OCI-LY1 (cell line): ENCODE measurements around the gene CFAP74.

Source experiments
- EZH2 ChIP-seq: fragments of 200-600 bp; sonication (generic), shearing (Covaris generic); IDR thresholded peaks from 2 replicates; pipeline ENCODE4 v1.8.0; 2017; ENCODE audit warnings: borderline replicate concordance, mixed run types, mild to moderate bottlenecking, antibody characterized with exemption, low read length, moderate library complexity, mixed read lengths
- TF ChIP-seq, protein P1 (sequence below): fragments of 200-600 bp; sonication (generic), shearing (Covaris generic); IDR thresholded peaks from 2 replicates; pipeline ENCODE4 v1.5.1; 2017; ENCODE audit warnings: mild to moderate bottlenecking, antibody characterized with exemption, low read length, moderate library complexity, mixed read lengths

DNA sequence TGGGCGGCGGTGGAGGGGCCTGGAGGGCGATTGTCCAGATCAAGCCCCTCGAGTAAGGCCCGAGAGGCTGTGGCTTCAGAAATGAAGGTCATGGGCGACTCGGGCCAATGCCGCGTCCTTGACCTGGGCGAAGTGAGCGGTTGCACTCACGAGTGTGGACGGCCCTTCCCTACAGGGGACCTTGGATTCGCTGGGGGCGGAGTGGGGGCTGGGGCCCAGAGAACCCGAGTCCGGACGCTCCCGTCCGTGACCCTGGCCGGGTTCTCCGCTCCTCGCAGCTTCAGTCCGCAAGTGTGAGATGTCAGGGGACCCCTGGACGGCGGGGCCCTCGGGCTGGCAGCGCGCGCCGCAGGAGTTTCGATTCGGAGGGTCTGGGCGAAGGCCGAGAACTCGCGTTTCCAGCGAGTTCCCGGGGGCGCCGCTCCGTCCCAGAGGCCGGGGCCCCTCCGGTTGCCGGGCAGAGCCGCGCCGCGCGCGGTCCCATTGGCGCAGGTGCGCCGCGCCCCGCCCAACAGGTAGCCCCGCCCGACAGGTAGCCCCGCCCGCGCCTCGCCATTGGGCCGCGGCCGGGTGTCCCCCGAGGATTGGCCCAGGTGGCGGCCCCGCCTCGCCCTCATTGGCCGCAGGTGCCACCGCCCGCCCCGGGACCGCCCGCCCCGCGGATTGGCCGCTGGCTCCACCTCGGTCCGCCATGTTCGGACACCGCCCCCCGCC, 46.3 kb upstream of the CFAP74 start, which contains the start of gene PRKCZ:
- TF ChIP-seq, protein P1, sequence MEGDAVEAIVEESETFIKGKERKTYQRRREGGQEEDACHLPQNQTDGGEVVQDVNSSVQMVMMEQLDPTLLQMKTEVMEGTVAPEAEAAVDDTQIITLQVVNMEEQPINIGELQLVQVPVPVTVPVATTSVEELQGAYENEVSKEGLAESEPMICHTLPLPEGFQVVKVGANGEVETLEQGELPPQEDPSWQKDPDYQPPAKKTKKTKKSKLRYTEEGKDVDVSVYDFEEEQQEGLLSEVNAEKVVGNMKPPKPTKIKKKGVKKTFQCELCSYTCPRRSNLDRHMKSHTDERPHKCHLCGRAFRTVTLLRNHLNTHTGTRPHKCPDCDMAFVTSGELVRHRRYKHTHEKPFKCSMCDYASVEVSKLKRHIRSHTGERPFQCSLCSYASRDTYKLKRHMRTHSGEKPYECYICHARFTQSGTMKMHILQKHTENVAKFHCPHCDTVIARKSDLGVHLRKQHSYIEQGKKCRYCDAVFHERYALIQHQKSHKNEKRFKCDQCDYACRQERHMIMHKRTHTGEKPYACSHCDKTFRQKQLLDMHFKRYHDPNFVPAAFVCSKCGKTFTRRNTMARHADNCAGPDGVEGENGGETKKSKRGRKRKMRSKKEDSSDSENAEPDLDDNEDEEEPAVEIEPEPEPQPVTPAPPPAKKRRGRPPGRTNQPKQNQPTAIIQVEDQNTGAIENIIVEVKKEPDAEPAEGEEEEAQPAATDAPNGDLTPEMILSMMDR: no peak
- TF ChIP-seq EZH2: no peak
